ENCODE results near the gene TSPAN14.

DNA sequence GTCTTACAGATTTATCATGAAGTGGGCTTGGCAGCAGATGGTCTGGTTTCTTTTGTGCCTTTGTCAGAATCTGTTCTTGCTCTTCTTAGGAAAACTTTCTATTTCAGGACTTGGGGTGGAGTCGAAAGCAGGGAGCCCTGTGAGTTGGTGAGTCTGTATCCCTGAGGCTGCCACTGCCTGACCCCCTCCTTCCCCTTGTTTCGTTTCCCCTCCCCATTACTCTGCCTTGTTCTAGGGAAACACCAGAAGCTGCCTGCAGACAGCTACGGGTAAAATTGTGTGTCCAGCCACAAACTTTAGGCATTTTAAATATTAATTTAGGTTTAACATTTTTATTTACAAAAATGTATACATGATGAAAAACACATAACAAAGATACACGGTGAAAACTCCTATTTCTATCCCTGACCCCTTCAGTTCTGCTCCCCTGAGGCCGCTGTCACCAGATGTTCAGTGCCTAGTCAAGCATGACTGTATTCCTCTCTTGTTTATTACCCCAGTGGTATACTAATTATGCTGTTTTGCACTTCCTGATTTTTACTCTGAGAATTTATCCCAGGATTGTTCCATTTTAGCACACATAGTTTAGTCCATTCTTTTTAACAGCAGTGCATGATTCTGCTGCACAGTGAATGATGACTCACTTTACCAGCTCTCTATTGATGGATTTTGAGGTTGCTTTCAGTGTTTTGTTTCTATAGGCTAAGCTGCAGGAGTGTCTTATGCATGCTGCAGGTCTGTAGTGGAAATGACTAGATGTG, 9.1 kb downstream of the TSPAN14 start:
- no peak for TF ChIP-seq EZH2phosphoT487 (conservative IDR thresholded peaks at IDR 0.05; ENCODE audit: low read length)
- TF ChIP-seq CTCF (IDR thresholded peaks at IDR 0.05; ENCODE audit: insufficient read depth, low read length, poor library complexity, severe bottlenecking) = no peak
